HG03095 (cell line): ENCODE results near the gene NLRP9.
"Not testable (repeated sequence)": the region's sequence is repeated elsewhere in the genome, so short reads cannot be mapped to it uniquely, and the experiment has no call there.

ENCODE experiments used
- ATAC-seq: cut with Tn5 transposase; IDR thresholded peaks from one replicate; pipeline ENCODE4 v1.9.1; 2021; ENCODE audit warnings: moderate library complexity; ENCODE audit not compliant: unreplicated experiment

NLRP9 gene

DNA sequence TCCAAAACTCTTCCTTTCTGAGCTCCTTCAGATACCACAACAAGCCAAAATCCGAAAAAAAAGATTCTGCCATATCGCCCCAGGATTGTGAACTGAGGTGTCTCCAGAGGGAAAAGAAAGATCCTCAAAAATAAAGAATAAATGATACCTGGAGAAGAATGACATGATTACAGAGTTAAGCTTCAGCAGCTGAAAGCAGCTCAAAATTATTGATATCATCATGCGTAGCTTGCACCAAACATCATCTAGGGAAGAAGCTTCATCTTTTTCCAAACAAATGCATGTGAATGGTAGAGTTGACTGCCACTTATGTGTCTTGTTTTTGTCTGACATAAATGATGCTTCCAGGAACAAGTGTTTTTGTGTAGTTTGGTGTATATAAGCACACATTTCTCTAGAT, at the start of gene NLRP9:
TSS of gene NLRP9 (minus strand) at position 101 of the 400 bp plus-strand sequence. CDS start at position 73, 28 bp downstream.
- ATAC-seq: no peak

GRCh38 chr19:55781112-55781511, 42.9 kb upstream of the NLRP9 start:
- ATAC-seq: no peak

DNA sequence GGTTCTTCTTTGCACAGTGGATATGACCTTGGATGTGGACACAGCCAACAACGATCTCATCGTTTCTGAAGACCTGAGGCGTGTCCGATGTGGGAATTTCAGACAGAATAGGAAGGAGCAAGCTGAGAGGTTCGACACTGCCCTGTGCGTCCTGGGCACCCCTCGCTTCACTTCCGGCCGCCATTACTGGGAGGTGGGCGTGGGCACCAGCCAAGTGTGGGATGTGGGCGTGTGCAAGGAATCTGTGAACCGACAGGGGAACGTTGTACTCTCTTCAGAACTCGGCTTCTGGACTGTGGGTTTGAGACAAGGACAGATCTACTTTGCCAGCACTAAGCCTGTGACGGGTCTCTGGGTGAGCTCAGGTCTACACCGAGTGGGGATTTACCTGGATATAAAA, 40.1 kb upstream of the NLRP9 start:
- ATAC-seq: no peak

DNA sequence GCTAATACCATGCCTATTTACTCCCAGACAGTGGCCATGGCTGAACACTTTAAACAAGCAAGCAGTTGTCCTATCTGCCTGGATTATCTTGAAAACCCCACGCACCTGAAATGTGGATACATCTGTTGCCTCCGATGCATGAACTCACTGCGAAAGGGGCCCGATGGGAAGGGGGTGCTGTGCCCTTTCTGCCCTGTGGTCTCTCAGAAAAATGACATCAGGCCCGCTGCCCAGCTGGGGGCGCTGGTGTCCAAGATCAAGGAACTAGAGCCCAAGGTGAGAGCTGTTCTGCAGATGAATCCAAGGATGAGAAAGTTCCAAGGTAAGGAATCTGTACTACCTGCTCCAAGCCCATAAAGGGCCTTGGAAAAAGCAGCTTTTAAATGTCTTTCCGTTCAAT, 39.3 kb upstream of the NLRP9 start:
- ATAC-seq: no peak

DNA sequence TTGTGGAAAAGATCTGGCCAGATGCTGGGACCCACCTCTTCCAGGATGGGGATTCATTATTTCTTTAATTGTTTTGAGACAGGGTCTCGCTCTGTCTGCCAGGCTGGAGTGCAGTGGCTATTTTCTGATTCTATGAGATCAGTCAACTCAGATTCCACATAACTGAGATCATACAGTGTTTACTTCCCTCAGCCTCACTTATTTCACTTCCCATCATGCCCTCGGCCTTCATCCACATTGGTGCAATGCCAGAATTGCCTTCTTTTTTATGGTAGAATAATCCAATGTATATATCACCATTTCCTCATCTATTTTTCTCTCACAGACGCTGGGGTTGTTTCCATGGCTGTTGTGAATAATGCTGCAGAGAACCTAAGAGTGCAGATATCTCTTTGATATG, 31.4 kb upstream of the NLRP9 start:
- ATAC-seq: not testable (repeated sequence)

DNA sequence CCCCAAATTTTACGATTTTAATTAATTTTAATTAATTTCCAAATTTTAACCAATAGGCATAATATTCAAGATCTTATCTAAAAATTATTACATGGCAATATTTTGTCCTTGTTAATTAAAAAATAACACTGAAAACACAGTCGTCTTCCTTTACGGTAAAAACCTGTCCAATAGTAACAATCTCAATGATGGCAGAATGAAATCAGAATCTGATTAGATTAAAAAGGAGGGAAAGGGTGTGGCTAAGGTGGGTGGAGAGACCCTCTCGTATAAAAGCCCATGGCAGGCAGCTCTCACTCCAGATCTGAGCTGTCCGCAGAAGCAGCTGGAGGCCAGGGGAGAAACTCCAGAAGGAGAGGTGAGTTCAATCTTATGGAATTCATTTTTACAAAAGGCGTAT, 30.6 kb upstream of the NLRP9 start, which contains the start of gene RFPL4AL1:
TSS of gene RFPL4AL1 (plus strand) at position 301 of the 400 bp plus-strand sequence. CDS start 2,687 bp downstream, outside the sequence.
- ATAC-seq: not testable (repeated sequence)

- no peak for ATAC-seq
These were observed 28.3 kb upstream of the NLRP9 start for GRCh38 chr19:55766466-55766865.

DNA sequence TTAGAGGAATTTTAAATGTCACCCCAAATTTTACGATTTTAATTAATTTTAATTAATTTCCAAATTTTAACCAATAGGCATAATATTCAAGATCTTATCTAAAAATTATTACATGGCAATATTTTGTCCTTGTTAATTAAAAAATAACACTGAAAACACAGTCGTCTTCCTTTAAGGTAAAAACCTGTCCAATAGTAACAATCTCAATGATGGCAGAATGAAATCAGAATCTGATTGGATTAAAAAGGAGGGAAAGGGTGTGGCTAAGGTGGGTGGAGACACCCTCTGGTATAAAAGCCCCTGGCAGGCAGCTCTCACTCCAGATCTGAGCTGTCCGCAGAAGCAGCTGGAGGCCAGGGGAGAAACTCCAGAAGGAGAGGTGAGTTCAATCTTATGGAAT, 20.6 kb upstream of the NLRP9 start, which contains the start of gene RFPL4A:
TSS of gene RFPL4A (plus strand) at position 301 of the 400 bp plus-strand sequence. CDS start 2,704 bp downstream, outside the sequence.
- ATAC-seq: not testable (repeated sequence)

DNA sequence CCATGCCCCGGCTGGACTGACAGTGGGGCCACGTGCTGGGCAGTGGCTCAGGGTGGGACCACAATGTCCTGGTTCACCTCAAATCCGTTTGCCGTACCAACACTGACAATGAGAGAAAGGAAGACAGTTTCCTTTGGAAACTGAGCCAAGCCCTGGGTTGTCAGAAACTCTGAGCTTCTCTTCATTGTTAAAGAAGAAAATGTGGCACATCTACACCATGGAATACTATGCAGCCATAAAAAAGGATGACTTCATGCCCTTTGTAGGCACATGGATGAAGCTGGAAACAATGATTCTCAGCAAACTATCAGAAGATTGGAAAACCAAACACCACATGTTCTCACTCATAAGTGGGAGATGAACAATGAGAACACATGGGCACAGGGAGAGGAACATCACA, 18.6 kb upstream of the NLRP9 start:
- not testable (repeated sequence) for ATAC-seq

- ATAC-seq: no peak
These were observed 15.2 kb upstream of the NLRP9 start for GRCh38 chr19:55753401-55753800.

DNA sequence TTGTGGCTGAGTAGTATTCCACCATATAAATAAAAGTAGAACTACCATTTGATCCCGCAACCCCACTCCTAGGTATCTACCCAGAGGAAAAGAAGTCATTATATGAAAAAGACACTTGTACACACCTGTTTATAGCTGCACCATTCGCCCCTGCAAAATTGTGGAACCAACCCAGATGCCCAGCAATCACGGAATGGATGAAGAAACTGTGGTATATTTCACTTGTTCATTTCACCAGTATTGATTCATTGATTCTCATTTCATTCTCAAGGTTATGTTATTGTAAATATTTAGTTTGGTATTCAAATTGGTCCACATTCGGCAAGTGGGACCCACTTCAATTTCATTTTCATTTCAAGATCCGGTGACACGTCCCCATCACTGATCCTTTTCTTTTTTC, 12.5 kb upstream of the NLRP9 start:
- no peak for ATAC-seq

DNA sequence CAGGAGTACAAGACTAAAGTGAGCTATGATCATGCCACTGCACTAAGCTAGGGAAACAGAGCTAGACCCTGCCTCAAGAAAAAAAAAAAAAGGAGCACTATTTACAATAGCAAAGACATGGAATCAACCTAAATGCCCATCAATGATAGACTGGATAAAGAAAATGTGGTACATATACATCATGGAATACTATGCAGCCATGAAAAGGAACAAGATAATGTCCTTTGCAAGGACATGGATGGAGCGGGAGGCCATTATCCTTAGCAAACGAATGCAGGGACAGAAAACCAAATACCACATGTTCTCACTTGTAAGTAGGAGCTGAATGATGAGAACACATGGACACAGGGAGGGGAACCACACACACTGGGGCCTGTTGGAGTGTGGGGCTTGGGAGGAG, 7.8 kb downstream of the NLRP9 start:
- not testable (repeated sequence) for ATAC-seq

- ATAC-seq: no peak
These were observed 14.7 kb downstream of the NLRP9 start for GRCh38 chr19:55723491-55723890.

- no peak for ATAC-seq
These were observed 17.4 kb downstream of the NLRP9 start for GRCh38 chr19:55720801-55721200.

DNA sequence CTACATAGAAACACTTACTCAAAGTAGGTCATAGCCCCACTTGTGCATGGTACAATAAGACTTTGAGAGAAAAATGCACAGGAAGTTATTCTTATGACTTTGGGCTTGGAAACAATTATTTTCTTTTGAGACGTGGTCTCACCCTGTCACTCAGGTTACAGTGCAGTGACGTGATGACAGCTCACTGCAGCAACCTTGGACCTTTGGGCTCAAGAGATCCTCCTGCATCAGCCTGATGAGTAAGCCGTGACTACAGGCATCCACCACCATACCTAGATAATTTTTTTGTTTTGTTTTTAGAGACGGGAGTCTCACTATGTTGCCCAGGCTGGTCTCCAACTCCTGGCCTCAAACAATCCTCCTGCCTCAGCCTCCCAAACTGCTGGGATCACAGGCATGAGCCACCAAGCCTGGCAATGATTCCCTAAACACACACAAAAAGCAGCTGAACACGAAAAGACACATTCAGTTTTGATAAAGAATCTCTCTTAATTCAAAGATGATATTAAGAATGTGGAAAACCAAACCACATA, 17.9 kb downstream of the NLRP9 start:
- ATAC-seq: no peak

- not testable (repeated sequence) for ATAC-seq
These were observed 20.1 kb downstream of the NLRP9 start for GRCh38 chr19:55717879-55718711.

- no peak for ATAC-seq
These were observed 21.0 kb downstream of the NLRP9 start for GRCh38 chr19:55717251-55717650.

GRCh38 chr19:55716531-55716930, 21.7 kb downstream of the NLRP9 start:
- ATAC-seq: no peak

DNA sequence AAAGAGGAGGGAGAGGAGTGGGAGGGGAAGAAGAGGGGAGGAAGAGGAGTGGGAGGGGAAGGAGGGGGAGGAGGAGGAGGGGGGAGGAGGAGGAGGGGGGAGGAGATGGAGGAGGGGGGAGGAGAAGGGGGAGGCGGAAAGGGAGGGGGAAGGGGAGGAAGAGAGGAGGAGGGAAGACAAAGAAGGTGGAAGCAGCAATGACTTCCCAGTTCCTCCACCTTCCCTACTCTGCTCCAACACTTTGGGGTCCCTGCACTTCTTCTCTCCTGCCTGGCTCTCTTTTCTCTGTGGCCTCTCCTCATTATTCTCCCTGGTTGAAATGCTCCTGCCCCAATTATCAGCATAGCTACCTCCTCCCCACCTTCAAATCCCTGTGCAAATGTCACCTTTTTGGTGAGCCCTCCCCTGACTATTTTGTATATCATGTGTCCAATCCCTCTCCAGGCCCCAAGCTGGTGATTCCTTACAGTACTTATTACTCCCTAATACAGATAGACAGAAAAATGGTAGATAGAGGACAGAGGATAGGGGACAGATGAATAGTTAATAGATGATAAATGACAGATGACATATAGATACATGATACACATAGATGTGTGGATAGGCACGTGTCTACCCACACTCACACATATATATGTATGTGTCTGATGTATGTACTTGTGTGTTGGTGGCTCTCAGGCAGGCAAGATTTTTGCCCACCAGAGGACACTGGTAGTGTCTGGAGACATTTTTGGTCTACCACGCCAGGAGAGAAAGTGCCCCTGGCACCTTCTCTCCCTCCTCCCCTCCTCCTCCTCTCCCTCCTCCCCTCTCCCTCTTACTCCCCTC, 25.2 kb downstream of the NLRP9 start:
- ATAC-seq: no peak

DNA sequence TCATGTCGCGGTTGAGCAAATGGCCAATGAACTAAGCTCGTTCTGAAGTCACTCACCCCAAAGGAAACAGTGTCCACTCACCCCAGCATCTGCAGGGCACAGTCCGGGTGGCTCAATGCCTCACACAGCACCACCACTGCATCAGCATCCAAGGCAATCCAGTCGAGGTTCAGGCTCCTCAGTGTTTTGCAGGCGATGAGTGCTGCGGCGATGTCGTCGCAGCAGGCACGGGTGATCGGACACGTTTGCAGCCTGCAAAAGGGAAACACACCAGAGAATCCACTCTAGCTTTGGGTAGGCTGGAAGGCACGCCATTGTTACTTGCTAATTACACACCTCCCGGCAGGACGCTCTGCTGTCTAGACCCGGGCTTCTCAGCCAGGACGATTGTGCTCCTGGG, 26.5 kb downstream of the NLRP9 start:
- no peak for ATAC-seq

- ATAC-seq: no peak
These were observed 32.2 kb downstream of the NLRP9 start for GRCh38 chr19:55705972-55706371.
